Suprapubic skin (tissue), 3 donors: ENCODE results near the gene ORC2.

ENCODE experiments used
- POLR2AphosphoS5 ChIP-seq, 3 donors: sonication (generic); formaldehyde crosslinking; IDR thresholded peaks; one replicate each; pipeline ENCODE4 v1.6.1; 2017; ENCODE audit warnings: antibody characterized with exemption in 3 of 3
- TF ChIP-seq, protein P1 (sequence below), 2 donors: fragments of 200-600 bp in 1 of 2; fragments of 450-650 bp in 1 of 2; sonication (generic) in 1 of 2; IDR thresholded peaks; one replicate each; pipeline ENCODE4 v1.5.1; 2016 to 2019; ENCODE audit warnings: antibody characterized with exemption in 2 of 2, mild to moderate bottlenecking in 1 of 2, moderate library complexity in 1 of 2

DNA sequence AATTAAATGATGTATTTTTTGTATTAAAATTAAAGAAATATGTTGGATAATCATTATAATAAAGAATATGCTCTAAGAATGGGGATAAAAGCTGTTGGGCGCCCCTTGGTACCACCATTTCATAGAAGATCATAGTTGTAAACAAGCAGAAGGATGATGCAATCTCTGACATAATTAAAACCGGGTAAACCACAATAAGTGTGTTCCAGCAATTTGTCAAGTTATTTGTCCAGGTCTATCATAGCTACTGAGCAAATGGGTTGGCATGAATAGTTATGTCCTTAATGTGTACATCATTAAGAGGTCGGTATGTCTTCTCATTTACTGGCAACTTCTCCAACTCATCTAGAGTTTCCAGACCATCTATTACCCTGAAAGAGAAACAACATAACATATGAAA, 92.3 kb downstream of the ORC2 start:
- TF ChIP-seq POLR2AphosphoS5 (IDR thresholded peaks at IDR 0.05), result no peak
- TF ChIP-seq, protein P1, sequence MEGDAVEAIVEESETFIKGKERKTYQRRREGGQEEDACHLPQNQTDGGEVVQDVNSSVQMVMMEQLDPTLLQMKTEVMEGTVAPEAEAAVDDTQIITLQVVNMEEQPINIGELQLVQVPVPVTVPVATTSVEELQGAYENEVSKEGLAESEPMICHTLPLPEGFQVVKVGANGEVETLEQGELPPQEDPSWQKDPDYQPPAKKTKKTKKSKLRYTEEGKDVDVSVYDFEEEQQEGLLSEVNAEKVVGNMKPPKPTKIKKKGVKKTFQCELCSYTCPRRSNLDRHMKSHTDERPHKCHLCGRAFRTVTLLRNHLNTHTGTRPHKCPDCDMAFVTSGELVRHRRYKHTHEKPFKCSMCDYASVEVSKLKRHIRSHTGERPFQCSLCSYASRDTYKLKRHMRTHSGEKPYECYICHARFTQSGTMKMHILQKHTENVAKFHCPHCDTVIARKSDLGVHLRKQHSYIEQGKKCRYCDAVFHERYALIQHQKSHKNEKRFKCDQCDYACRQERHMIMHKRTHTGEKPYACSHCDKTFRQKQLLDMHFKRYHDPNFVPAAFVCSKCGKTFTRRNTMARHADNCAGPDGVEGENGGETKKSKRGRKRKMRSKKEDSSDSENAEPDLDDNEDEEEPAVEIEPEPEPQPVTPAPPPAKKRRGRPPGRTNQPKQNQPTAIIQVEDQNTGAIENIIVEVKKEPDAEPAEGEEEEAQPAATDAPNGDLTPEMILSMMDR (IDR thresholded peaks at IDR 0.05), result no peak
